8988T (cell line): ENCODE results near the gene SMR3A.

ENCODE experiments used
- DNase-seq: peaks from one replicate; pipeline ENCODE4 v3.0.0; 2011

Gene SMR3A

GRCh38 chr4:70360460-70360859, at the start of gene SMR3A:
Gene SMR3A (plus strand): TSS chr4:70360760. CDS start chr4:70362116, 1,356 bp downstream.
- DNase-seq = no peak

GRCh38 chr4:70313736-70314135, 46.8 kb upstream of the SMR3A start:
- DNase-seq = no peak

- no peak for DNase-seq
Observed at GRCh38 chr4:70315928-70316327, 44.6 kb upstream of the SMR3A start.

- DNase-seq = no peak
Observed at GRCh38 chr4:70326052-70326451, 34.5 kb upstream of the SMR3A start.

- DNase-seq = no peak
Observed at GRCh38 chr4:70334681-70335080, 25.9 kb upstream of the SMR3A start, which contains the start of gene CABS1. Gene CABS1 (plus strand): TSS chr4:70334981. CDS start chr4:70335040, 59 bp downstream.

- no peak for DNase-seq
Observed at GRCh38 chr4:70336043-70336442, 24.5 kb upstream of the SMR3A start.

- no peak for DNase-seq
Observed at GRCh38 chr4:70337886-70338420, 22.6 kb upstream of the SMR3A start.

GRCh38 chr4:70356185-70356584, 4.4 kb upstream of the SMR3A start:
- no peak for DNase-seq

GRCh38 chr4:70359115-70359661, 1.4 kb upstream of the SMR3A start:
- no peak for DNase-seq

- DNase-seq = no peak
Observed at GRCh38 chr4:70364002-70364401, 3.4 kb downstream of the SMR3A start.

GRCh38 chr4:70365479-70365878, 4.9 kb downstream of the SMR3A start:
- DNase-seq = no peak

- no peak for DNase-seq
Observed at GRCh38 chr4:70367813-70368212, 7.3 kb downstream of the SMR3A start.

GRCh38 chr4:70371987-70372386, 11.4 kb downstream of the SMR3A start:
- no peak for DNase-seq

GRCh38 chr4:70372760-70373159, 12.2 kb downstream of the SMR3A start:
- no peak for DNase-seq

GRCh38 chr4:70380578-70380977, 20.0 kb downstream of the SMR3A start:
- DNase-seq = no peak

- DNase-seq = no peak
Observed at GRCh38 chr4:70382691-70383181, 22.2 kb downstream of the SMR3A start, which contains the start of gene SMR3B. Gene SMR3B (plus strand): TSS chr4:70383131. CDS start chr4:70384511, 1,380 bp downstream.

- DNase-seq = no peak
Observed at GRCh38 chr4:70392057-70392776, 31.7 kb downstream of the SMR3A start.

- no peak for DNase-seq
Observed at GRCh38 chr4:70397580-70397979, 37.0 kb downstream of the SMR3A start, which contains the start of gene OPRPN. Gene OPRPN (plus strand): TSS chr4:70397940. CDS start chr4:70399286, 1,346 bp downstream.

- DNase-seq = no peak
Observed at GRCh38 chr4:70399319-70399718, 38.8 kb downstream of the SMR3A start.

- DNase-seq = no peak
Observed at GRCh38 chr4:70402762-70403161, 42.2 kb downstream of the SMR3A start.

- DNase-seq = no peak
Observed at GRCh38 chr4:70405765-70406164, 45.2 kb downstream of the SMR3A start.
